Natural killer cell (primary cell): ENCODE results near the gene PDZRN3. TPM values are rescaled to one million over a fixed set of nuclear protein-coding genes. Genes with fewer than 3 reads are reported as not detected.

ENCODE experiments used
- ATAC-seq, 3 donors: fragments of 150-1000 bp in 2 of 3; fragments of 200-7000 bp in 1 of 3; cut with Tn5 transposase; 1 replicate in 1 of 3; 2 replicates in 2 of 3; pipeline ENCODE4 v1.10.0; 2021; ENCODE audit warnings: mild to moderate bottlenecking in 2 of 3, moderate library complexity in 2 of 3
- DNase-seq, 2 donors: peaks; one replicate each; pipeline versions ENCODE4 v3.0.0 to v3.0.0-alpha.2; 2013 to 2021; ENCODE audit warnings: mixed read lengths in 1 of 2
- H3K27ac ChIP-seq: one replicate; pipeline ENCODE4 v1.5.1; 2013; ENCODE audit warnings: mild to moderate bottlenecking, low read length
- H3K27me3 ChIP-seq: one replicate; pipeline ENCODE4 v1.6.1; 2013; ENCODE audit warnings: low read length; ENCODE audit not compliant: control insufficient read depth, insufficient read depth
- H3K36me3 ChIP-seq: one replicate; pipeline ENCODE4 v1.6.1; 2013; ENCODE audit warnings: low read length; ENCODE audit not compliant: control insufficient read depth, insufficient read depth
- H3K4me1 ChIP-seq: one replicate; pipeline ENCODE4 v1.6.1; 2013; ENCODE audit warnings: low read length; ENCODE audit not compliant: control insufficient read depth, insufficient read depth
- H3K4me3 ChIP-seq: one replicate; pipeline ENCODE4 v1.5.1; 2013; ENCODE audit warnings: low read length
- H3K9me3 ChIP-seq: one replicate; pipeline ENCODE4 v1.6.1; 2013; ENCODE audit warnings: low read length; ENCODE audit not compliant: control insufficient read depth, insufficient read depth
- H3K27ac Mint-ChIP-seq, 2 donors: one replicate each; pipeline ENCODE4 v1.8.0; 2022; ENCODE audit warnings: mild to moderate bottlenecking in 2 of 2, mixed read lengths in 2 of 2, moderate library complexity in 1 of 2
- H3K27me3 Mint-ChIP-seq, 2 donors: one replicate each; pipeline ENCODE4 v1.8.0; 2022; ENCODE audit warnings: low read depth in 2 of 2, mixed read lengths in 2 of 2
- H3K36me3 Mint-ChIP-seq: one replicate; pipeline ENCODE4 v1.8.0; 2022; ENCODE audit warnings: mixed read lengths
- H3K4me1 Mint-ChIP-seq, 2 donors: one replicate each; pipeline ENCODE4 v1.8.0; 2022; ENCODE audit warnings: mixed read lengths in 2 of 2
- H3K4me3 Mint-ChIP-seq: one replicate; pipeline ENCODE4 v1.8.0; 2022; ENCODE audit warnings: mild to moderate bottlenecking, moderate library complexity, mixed read lengths
- H3K9me3 Mint-ChIP-seq, 2 donors: one replicate each; pipeline ENCODE4 v1.8.0; 2022; ENCODE audit warnings: mixed read lengths in 2 of 2
- WGBS: methylation state at CpG from one replicate; pipeline ENCODE4 v1.1.7; 2013; ENCODE audit warnings: missing lambda C conversion rate; ENCODE audit not compliant: insufficient coverage; 5-methylcytosine and 5-hydroxymethylcytosine counted together
- intact Hi-C: fragments of 100-400 bp; cut with micrococcal nuclease; formaldehyde crosslinking; loops from one replicate; pipeline ENCODE4 v1.14.2; 2022
- total RNA-seq, 4 donors: library from RNA; stranded (reverse); fragments of 120-200 nt in 1 of 4; gene quantifications; one replicate each; pipeline versions ENCODE4 v1.2.3 to v1.2.4, GENCODE V29; 2013 to 2022
- TF ChIP-seq, protein P1 (sequence below): fragments of 200-600 bp; IDR thresholded peaks from one replicate; pipeline ENCODE4 v1.8.0; 2022; ENCODE audit warnings: antibody characterized with exemption

PDZRN3 gene
- total RNA-seq, 3 donors from 2014 or later (not counting 1 experiment from before 2014, with no cell fraction given), result not detected

DNA sequence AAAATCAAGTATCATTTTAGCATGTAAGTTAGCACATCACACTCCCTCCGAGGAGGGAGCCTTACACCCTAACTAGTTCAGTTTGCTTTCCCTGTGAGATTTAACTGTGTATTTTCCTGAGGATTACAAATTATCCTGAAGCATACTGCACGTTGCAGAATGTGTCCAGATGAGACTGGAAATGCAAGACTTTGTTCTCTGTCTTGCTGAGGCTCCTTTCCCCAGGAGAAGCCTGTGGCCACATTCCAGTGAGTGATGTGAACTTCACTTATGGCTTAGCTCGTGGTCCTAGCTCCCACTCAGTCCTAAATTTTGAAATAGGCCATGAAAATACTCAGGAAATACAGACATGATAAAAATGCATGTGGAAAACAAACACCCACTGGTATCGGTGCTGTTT is 23.7 kb downstream of the PDZRN3 start:
- WGBS, result 71% methylated on average over 4 of the region's 4 CpGs
- Histone ChIP-seq H3K4me3 (no peak overlapping the region), H3K4me1 (no peaks in the 10 kb centered on the region), H3K27me3 (no peaks in the 10 kb centered on the region), H3K36me3 (no peaks in the 10 kb centered on the region), H3K9me3 (no peaks in the 10 kb centered on the region), H3K27ac (no peak overlapping the region)
- TF ChIP-seq, protein P1, sequence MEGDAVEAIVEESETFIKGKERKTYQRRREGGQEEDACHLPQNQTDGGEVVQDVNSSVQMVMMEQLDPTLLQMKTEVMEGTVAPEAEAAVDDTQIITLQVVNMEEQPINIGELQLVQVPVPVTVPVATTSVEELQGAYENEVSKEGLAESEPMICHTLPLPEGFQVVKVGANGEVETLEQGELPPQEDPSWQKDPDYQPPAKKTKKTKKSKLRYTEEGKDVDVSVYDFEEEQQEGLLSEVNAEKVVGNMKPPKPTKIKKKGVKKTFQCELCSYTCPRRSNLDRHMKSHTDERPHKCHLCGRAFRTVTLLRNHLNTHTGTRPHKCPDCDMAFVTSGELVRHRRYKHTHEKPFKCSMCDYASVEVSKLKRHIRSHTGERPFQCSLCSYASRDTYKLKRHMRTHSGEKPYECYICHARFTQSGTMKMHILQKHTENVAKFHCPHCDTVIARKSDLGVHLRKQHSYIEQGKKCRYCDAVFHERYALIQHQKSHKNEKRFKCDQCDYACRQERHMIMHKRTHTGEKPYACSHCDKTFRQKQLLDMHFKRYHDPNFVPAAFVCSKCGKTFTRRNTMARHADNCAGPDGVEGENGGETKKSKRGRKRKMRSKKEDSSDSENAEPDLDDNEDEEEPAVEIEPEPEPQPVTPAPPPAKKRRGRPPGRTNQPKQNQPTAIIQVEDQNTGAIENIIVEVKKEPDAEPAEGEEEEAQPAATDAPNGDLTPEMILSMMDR, result no peak
- H3K27me3 Mint-ChIP-seq, result no peaks in the 10 kb centered on the region
- no peaks in the 10 kb centered on the region for H3K4me1 Mint-ChIP-seq
- H3K36me3 Mint-ChIP-seq, result no peaks in the 10 kb centered on the region
- DNase-seq (no peak), ATAC-seq (no peak)
- peaks cover 5 to 7% of the 10 kb centered on the region in 2 donors for H3K9me3 Mint-ChIP-seq
- no peak overlapping the region for H3K27ac Mint-ChIP-seq
- H3K4me3 Mint-ChIP-seq, result no peak overlapping the region
- intact Hi-C loops, result no loop called here

DNA sequence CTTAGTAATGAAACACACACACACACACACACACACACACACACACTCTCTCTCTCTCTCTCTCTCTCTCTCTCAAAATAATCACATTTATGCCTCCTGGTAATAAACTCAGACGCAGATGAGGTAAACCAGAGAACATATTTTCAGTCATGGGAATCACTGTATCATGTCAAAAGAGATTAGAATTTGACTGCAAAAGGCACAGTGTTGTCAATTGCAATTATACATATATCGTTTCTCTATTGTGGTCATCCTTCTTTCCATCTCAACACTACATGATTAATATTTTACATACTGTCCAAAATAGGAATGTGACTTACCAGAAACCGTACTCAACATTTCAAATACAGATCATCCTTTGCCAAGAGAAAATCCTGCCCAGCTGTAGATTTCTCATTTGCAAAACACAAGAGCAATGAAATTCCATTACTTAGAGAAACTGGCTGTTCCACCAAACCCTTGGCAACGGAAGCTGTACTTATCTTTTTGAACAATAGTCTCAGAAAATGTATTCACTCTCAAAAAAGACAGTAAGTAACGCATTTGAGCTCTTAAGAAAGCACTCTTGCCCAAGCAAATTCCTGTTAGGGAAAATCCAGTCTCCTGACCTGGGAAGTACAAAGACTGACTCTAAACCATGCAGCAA is 24.3 kb downstream of the PDZRN3 start:
- ATAC-seq (no peak), DNase-seq (no peak)
- Histone ChIP-seq H3K4me3 (no peak overlapping the region), H3K36me3 (no peaks in the 10 kb centered on the region), H3K27ac (no peak overlapping the region), H3K27me3 (no peaks in the 10 kb centered on the region), H3K9me3 (no peaks in the 10 kb centered on the region), H3K4me1 (no peaks in the 10 kb centered on the region)
- Mint-ChIP-seq H3K27me3 (no peaks in the 10 kb centered on the region), H3K27ac (no peak overlapping the region), H3K36me3 (no peaks in the 10 kb centered on the region), H3K4me3 (no peak overlapping the region), H3K9me3 (peaks cover 8 to 10% of the 10 kb centered on the region in 2 donors), H3K4me1 (no peaks in the 10 kb centered on the region)
- TF ChIP-seq, protein P1, result no peak
- WGBS, result 92% methylated on average over 5 of the region's 5 CpGs
- intact Hi-C loops, result no loop called here

DNA sequence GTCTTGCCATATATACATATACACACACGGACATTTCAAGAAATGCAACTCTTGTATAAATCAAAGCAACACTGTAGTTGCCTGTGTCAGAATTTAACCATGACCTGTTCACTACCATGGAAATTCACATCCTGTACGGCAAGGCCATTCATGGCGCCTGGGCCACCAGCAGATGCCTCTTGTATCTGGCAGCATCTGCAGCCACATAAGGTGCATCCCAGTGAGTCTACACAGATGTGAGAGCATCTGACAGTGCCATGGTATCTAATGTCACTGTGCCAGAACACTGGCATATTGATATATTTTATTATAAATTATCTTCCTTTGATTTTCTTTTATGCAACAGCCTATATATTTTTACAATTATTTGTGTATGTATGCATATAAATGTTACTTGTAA is 25.1 kb downstream of the PDZRN3 start:
- no peak for DNase-seq
- TF ChIP-seq, protein P1, result no peak
- WGBS, result 87% methylated on average over 3 of the region's 3 CpGs
- intact Hi-C loops, result no loop called here
- H3K4me3 ChIP-seq, result no peak overlapping the region
- Mint-ChIP-seq H3K4me3 (no peak overlapping the region), H3K9me3 (peaks cover 8 to 10% of the 10 kb centered on the region in 2 donors), H3K4me1 (no peaks in the 10 kb centered on the region), H3K27ac (no peak overlapping the region), H3K36me3 (no peaks in the 10 kb centered on the region), H3K27me3 (no peaks in the 10 kb centered on the region)
- H3K4me1 ChIP-seq, result no peaks in the 10 kb centered on the region
- H3K27ac ChIP-seq, result no peak overlapping the region
- no peaks in the 10 kb centered on the region for H3K9me3 ChIP-seq
- ATAC-seq, result no peak
- no peaks in the 10 kb centered on the region for H3K36me3 ChIP-seq
- no peaks in the 10 kb centered on the region for H3K27me3 ChIP-seq

DNA sequence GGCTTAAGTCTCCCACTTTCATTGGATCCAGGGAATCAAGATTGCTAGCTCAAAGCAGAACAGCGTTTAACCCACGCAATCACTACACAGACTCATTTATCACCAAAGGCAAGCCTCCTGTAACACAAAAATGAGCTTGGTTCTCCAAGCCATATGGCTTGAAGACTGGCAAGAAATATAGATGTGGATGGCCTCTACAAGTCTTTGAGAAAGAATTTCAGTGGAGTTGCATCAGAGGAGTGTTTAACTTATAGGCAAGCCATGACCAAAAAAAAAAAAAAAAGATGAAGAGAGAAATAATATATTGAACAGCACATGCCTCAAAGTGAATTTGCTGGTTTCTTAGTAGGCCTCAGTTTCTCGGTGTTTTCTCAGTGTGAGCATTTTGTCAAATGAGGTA is 27.3 kb downstream of the PDZRN3 start:
- H3K4me3 Mint-ChIP-seq, result no peak overlapping the region
- H3K27me3 ChIP-seq, result no peaks in the 10 kb centered on the region
- no peaks in the 10 kb centered on the region for H3K4me1 ChIP-seq
- H3K9me3 ChIP-seq, result no peaks in the 10 kb centered on the region
- ATAC-seq, result no peak
- TF ChIP-seq, protein P1, result no peak
- H3K36me3 Mint-ChIP-seq, result no peaks in the 10 kb centered on the region
- 97% methylated on average over 3 of the region's 3 CpGs for WGBS
- intact Hi-C loops, result no loop called here
- H3K36me3 ChIP-seq, result no peaks in the 10 kb centered on the region
- DNase-seq, result no peak
- no peak overlapping the region for H3K27ac ChIP-seq
- no peaks in the 10 kb centered on the region for H3K4me1 Mint-ChIP-seq
- H3K27me3 Mint-ChIP-seq, result no peaks in the 10 kb centered on the region
- H3K27ac Mint-ChIP-seq, result no peak overlapping the region
- H3K9me3 Mint-ChIP-seq, result peaks cover 10 to 12% of the 10 kb centered on the region in 2 donors
- H3K4me3 ChIP-seq, result no peak overlapping the region
